BE2C (cell line): ENCODE data around the gene SLC4A2.

Source experiments
- DNase-seq: peaks from one replicate; pipeline ENCODE4 v3.0.0-alpha.2; 2020
- H3K27me3 ChIP-seq: fragments of 250-450 bp; sonication (Bioruptor Pico); 2 replicates; pipeline ENCODE4 v1.5.1; 2020; ENCODE audit warnings: mild to moderate bottlenecking
- H3K36me3 ChIP-seq: fragments of 250-450 bp; sonication (Bioruptor Pico); 2 replicates; pipeline ENCODE4 v1.5.1; 2020; ENCODE audit warnings: mild to moderate bottlenecking
- H3K4me1 ChIP-seq: fragments of 250-450 bp; sonication (Bioruptor Pico); 2 replicates; pipeline ENCODE4 v1.5.1; 2020
- H3K4me3 ChIP-seq: 2 replicates; pipeline ENCODE4 v1.5.1; 2011; ENCODE audit warnings: low read depth, low read length
- H3K9me3 ChIP-seq: fragments of 250-450 bp; sonication (Bioruptor Pico); 2 replicates; pipeline ENCODE4 v1.5.1; 2020
- TF ChIP-seq, protein P1 (sequence below): IDR thresholded peaks from 2 replicates; pipeline ENCODE4 v1.5.1; 2012; ENCODE audit warnings: mild to moderate bottlenecking, low read depth, low read length

The SLC4A2 gene

DNA sequence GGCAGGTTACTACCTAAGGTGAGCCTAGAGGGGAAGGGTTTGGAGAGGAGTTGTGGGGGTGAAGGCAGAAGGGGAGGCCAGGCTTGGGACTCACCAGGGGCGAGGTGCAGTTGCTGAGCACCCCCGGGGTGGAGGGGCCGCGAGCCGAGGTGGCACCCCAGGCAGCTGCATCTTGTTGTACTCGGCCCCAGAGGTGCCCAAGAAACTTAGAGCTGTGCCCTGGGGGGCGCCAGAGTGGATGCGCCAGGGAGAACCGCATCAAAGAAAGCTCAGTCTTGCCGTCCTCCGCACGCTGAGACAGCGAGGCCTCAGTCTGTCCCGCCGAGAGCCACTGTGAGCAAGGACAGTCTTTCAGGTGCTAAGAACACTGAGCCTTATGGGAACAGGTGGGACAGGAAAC is 42.4 kb upstream of the SLC4A2 start:
- DNase-seq = no peak
- peaks cover 13% of the 10 kb centered on the region; the same call in 1 of the 2 replicates for H3K4me1 ChIP-seq
- TF ChIP-seq, protein P1, sequence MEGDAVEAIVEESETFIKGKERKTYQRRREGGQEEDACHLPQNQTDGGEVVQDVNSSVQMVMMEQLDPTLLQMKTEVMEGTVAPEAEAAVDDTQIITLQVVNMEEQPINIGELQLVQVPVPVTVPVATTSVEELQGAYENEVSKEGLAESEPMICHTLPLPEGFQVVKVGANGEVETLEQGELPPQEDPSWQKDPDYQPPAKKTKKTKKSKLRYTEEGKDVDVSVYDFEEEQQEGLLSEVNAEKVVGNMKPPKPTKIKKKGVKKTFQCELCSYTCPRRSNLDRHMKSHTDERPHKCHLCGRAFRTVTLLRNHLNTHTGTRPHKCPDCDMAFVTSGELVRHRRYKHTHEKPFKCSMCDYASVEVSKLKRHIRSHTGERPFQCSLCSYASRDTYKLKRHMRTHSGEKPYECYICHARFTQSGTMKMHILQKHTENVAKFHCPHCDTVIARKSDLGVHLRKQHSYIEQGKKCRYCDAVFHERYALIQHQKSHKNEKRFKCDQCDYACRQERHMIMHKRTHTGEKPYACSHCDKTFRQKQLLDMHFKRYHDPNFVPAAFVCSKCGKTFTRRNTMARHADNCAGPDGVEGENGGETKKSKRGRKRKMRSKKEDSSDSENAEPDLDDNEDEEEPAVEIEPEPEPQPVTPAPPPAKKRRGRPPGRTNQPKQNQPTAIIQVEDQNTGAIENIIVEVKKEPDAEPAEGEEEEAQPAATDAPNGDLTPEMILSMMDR = no peak
- H3K4me3 ChIP-seq = no peak overlapping the region
- H3K9me3 ChIP-seq = no peaks in the 10 kb centered on the region
- H3K36me3 ChIP-seq = no peaks in the 10 kb centered on the region
- H3K27me3 ChIP-seq = no peaks in the 10 kb centered on the region

DNA sequence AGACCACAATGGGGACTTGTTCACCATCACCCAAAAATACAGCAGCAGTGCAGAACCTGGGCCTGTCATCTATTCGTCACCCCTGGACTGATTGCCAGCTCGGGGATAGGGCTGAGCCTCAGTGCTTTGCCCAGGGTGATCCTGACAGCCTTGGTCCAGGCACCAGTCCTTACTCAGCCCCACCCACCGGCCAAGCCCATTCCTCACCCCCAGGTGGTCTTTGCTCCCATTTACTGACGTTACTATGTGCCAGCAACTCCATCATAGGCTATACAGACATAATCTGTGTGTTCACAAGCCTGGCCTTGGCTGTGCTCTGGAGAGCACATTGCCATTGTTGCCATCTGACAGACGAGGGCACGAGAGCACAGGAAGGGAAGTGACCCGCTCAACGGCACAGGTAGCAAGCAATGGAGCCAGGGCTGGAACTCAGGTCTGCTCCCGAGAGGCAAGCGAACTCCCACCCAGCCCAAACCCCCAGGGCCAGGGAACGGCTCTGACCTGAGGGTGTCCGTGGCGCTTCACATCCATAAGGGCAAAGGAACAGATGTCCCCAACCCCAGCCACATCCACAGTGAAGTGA is 41.9 kb upstream of the SLC4A2 start:
- TF ChIP-seq, protein P1 = no peak
- H3K36me3 ChIP-seq = no peaks in the 10 kb centered on the region
- H3K4me3 ChIP-seq = peak overlapping the region; percentile 69
- no peaks in the 10 kb centered on the region for H3K9me3 ChIP-seq
- DNase-seq = no peak
- H3K27me3 ChIP-seq = no peaks in the 10 kb centered on the region
- peaks cover 13% of the 10 kb centered on the region; the same call in 1 of the 2 replicates for H3K4me1 ChIP-seq

DNA sequence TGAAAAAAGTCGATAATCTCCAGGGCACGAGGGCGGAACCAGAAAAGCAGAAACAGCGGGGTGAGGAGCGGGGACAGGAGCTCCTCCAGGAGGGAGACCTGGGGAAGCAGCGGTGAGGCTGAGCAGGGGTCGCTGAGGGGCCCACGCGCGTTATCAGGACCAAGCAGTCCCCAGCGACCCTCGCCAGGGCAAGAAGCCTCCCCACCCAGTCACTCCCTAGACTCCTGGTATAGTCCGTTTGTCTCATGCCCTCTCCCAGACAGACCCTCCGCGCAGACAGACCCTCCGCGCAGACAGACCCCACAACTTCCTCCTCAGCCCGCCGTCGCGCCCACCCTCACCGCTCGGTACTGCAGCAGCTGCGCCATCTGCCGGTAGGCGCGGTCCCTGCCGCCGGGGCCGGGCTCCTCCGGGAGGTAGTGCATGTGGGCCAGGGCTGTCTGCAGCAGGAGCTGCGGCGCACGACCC is 41.4 kb upstream of the SLC4A2 start:
- Histone ChIP-seq H3K27me3 (no peaks in the 10 kb centered on the region), H3K9me3 (no peaks in the 10 kb centered on the region), H3K36me3 (no peaks in the 10 kb centered on the region), H3K4me3 (peak overlapping the region; percentile 69), H3K4me1 (peaks cover 13% of the 10 kb centered on the region; the same call in 1 of the 2 replicates)
- TF ChIP-seq, protein P1 = peak; percentile 89
- peak; percentile 91 for DNase-seq

DNA sequence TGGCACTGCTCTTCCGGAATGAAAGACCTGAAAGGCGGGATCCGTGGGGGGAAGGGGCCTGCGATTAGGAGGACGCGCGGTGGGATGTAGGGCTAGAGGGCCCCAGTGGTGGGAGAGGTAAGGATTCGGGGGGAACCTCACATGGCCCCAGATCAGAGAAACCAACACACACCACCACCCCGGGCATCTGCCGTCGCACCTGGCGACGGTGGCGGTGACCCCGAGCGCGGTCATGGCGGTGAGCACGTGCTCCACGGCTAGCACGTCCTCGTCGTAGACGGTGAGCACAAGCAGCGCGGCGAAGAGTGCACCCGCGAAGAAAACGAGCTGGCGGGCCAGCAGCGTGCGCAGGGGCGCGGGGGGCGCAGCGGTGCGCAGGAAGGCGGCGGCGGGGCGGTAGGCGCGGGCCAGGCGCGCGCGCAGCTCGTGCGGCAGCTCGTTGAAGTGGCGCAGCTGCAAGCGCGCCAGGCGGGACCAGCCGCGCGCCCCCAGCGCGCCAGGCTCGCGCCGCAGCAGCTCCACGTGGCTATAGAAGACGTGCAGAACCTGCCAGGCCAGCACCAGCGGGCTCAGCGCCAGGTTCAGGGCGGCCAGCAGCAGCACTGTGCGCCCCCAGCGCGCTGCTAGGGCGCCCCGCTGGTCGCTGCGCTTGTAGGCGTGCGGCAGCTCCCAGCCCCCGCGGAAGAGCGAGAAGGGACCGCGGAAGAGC is 40.8 kb upstream of the SLC4A2 start:
- peaks cover 13% of the 10 kb centered on the region; the same call in 1 of the 2 replicates for H3K4me1 ChIP-seq
- DNase-seq = no peak
- no peaks in the 10 kb centered on the region for H3K27me3 ChIP-seq
- H3K9me3 ChIP-seq = no peaks in the 10 kb centered on the region
- H3K36me3 ChIP-seq = no peaks in the 10 kb centered on the region
- peak overlapping the region; percentile 69 for H3K4me3 ChIP-seq
- TF ChIP-seq, protein P1 = no peak

DNA sequence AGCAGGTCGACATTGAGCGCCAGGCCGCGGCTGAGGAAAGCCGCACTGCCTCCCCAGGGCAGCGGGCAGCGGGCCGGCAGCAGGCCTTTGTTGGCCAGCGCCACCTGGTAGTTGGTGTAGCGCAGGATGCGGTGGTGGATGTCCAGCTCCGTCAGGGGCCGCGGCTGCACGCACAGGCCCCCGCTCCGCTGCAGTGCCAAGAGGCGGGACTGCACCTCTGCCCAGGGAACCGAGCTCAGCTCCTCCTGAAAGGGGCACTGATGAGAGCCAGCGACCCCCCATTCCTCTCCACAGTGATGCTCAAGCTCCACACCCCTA is 40.3 kb upstream of the SLC4A2 start:
- DNase-seq = no peak
- Histone ChIP-seq H3K27me3 (no peaks in the 10 kb centered on the region), H3K9me3 (no peaks in the 10 kb centered on the region), H3K4me3 (no peak overlapping the region), H3K36me3 (no peaks in the 10 kb centered on the region), H3K4me1 (peaks cover 11% of the 10 kb centered on the region; the same call in 1 of the 2 replicates)
- TF ChIP-seq, protein P1 = no peak

DNA sequence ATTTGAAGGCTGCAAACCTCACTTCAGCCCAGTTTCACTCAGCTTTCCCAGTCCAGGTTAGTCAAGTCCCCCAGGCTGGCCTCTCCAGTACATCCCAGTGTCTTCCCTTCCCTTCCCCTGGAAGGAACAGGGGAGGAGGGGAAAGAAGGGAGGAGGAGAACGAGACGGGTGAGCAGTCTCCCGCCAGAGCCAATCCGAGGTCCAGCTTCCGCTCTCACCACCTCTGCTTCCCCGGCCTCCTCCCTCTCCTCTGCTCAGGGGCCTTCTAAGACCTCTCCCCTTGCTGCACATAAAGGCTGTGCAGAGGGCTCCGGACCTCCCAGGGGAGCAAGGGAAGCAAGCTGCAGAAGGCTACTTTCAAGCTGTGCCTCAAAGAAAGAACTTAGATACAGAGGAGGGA is 39.2 kb upstream of the SLC4A2 start:
- Histone ChIP-seq H3K9me3 (no peaks in the 10 kb centered on the region), H3K4me3 (no peak overlapping the region), H3K36me3 (no peaks in the 10 kb centered on the region), H3K27me3 (no peaks in the 10 kb centered on the region), H3K4me1 (peaks cover 10% of the 10 kb centered on the region; the same call in 1 of the 2 replicates)
- no peak for DNase-seq
- TF ChIP-seq, protein P1 = no peak
